GM23338 (cell line): ENCODE data around the gene KRT79. TPM values are rescaled to one million over a fixed set of nuclear protein-coding genes. Genes with fewer than 3 reads are reported as not detected.

Experiments used
- ATAC-seq: fragments of 200-7000 bp; cut with Tn5 transposase; 3 replicates; pipeline ENCODE4 v1.9.1; 2020
- DNase-seq: peaks from one replicate; pipeline ENCODE4 v3.0.0-alpha.2; 2015; ENCODE audit warnings: low spot score
- H2AFZ ChIP-seq: fragments of 200-600 bp; sonication (generic); 2 replicates; pipeline ENCODE4 v1.8.0; 2016; ENCODE audit warnings: antibody characterized with exemption, mild to moderate bottlenecking, moderate library complexity
- H3F3A ChIP-seq: fragments of 200-600 bp; sonication (generic); replicated peaks from 2 replicates; pipeline ENCODE4 v1.8.0; 2017; ENCODE audit warnings: antibody characterized with exemption, mixed run types, low read depth
- H3K27ac ChIP-seq: fragments of 200-600 bp; sonication (generic); 2 replicates; pipeline ENCODE4 v1.6.1; 2016; ENCODE audit warnings: low read depth
- H3K27me3 ChIP-seq: fragments of 200-600 bp; sonication (generic); 2 replicates; pipeline ENCODE4 v1.8.0; 2016; ENCODE audit warnings: mild to moderate bottlenecking, mixed run types, moderate library complexity; ENCODE audit not compliant: insufficient read depth
- H3K36me3 ChIP-seq: fragments of 200-600 bp; sonication (generic); 2 replicates; pipeline ENCODE4 v1.8.0; 2016; ENCODE audit warnings: mild to moderate bottlenecking; ENCODE audit not compliant: insufficient read depth
- H3K4me1 ChIP-seq: fragments of 200-600 bp; sonication (generic); 2 replicates; pipeline ENCODE4 v1.8.0; 2016; ENCODE audit warnings: mild to moderate bottlenecking, moderate library complexity; ENCODE audit not compliant: insufficient read depth
- H3K4me2 ChIP-seq: fragments of 200-600 bp; sonication (generic); 2 replicates; pipeline ENCODE4 v1.7.1; 2017; ENCODE audit warnings: mixed run types
- H3K4me3 ChIP-seq: fragments of 200-600 bp; sonication (generic); 2 replicates; pipeline ENCODE4 v1.6.1; 2016; ENCODE audit warnings: mixed run types
- H3K79me2 ChIP-seq: fragments of 200-600 bp; sonication (generic); replicated peaks from 2 replicates; pipeline ENCODE4 v1.8.0; 2017; ENCODE audit warnings: mild to moderate bottlenecking; ENCODE audit not compliant: insufficient read depth
- H3K9me2 ChIP-seq: fragments of 200-600 bp; sonication (generic); 2 replicates; pipeline ENCODE4 v1.8.0; 2017; ENCODE audit not compliant: insufficient read depth
- H4K20me1 ChIP-seq: fragments of 200-600 bp; sonication (generic); replicated peaks from 2 replicates; pipeline ENCODE4 v1.8.0; 2017; ENCODE audit warnings: mild to moderate bottlenecking; ENCODE audit not compliant: insufficient read depth
- H3K27ac Mint-ChIP-seq: 2 replicates; pipeline ENCODE4 v1.8.0; 2020; ENCODE audit warnings: inconsistent platforms, mild to moderate bottlenecking, moderate library complexity, mixed read lengths
- H3K27me3 Mint-ChIP-seq: 3 replicates; pipeline ENCODE4 v1.8.0; 2022; ENCODE audit warnings: low read depth, mild to moderate bottlenecking, moderate library complexity, mixed read lengths, inconsistent platforms; ENCODE audit not compliant: insufficient read depth, poor library complexity
- H3K36me3 Mint-ChIP-seq: 3 replicates; pipeline ENCODE4 v1.8.0; 2021; ENCODE audit warnings: low read depth, mild to moderate bottlenecking, inconsistent platforms, moderate library complexity, mixed read lengths
- H3K4me1 Mint-ChIP-seq: 3 replicates; pipeline ENCODE4 v1.8.0; 2020; ENCODE audit warnings: mild to moderate bottlenecking, inconsistent platforms, mixed read lengths
- H3K4me3 Mint-ChIP-seq: 3 replicates; pipeline ENCODE4 v1.8.0; 2021; ENCODE audit warnings: moderate library complexity, mild to moderate bottlenecking, inconsistent platforms, mixed read lengths
- H3K9me3 Mint-ChIP-seq: 3 replicates; pipeline ENCODE4 v1.8.0; 2020; ENCODE audit warnings: moderate library complexity, mild to moderate bottlenecking, inconsistent platforms, mixed read lengths
- CREB1 ChIP-seq: fragments of 250-450 bp; sonication (Bioruptor Pico); IDR thresholded peaks from 2 replicates; pipeline ENCODE4 v1.5.0; 2020; ENCODE audit warnings: low read depth, mild to moderate bottlenecking, moderate library complexity
- EZH2 ChIP-seq: fragments of 200-600 bp; sonication (generic); IDR thresholded peaks from one replicate; pipeline ENCODE4 v1.8.0; 2017; ENCODE audit warnings: antibody characterized with exemption, mild to moderate bottlenecking, low read depth; ENCODE audit not compliant: unreplicated experiment
- EZH2phosphoT487 ChIP-seq: fragments of 200-600 bp; sonication (generic); IDR thresholded peaks from one replicate; pipeline ENCODE4 v1.8.1; 2018; ENCODE audit warnings: antibody characterized with exemption; ENCODE audit not compliant: unreplicated experiment
- JUNB ChIP-seq: IDR thresholded peaks from one replicate; pipeline ENCODE4 v1.6.1; 2016; ENCODE audit warnings: antibody characterized with exemption; ENCODE audit not compliant: unreplicated experiment
- NANOG ChIP-seq: IDR thresholded peaks from 2 replicates; pipeline ENCODE4 v1.6.1; 2016; ENCODE audit warnings: antibody characterized with exemption, borderline replicate concordance
- POLR2AphosphoS5 ChIP-seq: IDR thresholded peaks from 2 replicates; pipeline ENCODE4 v1.6.1; 2016; ENCODE audit warnings: antibody characterized with exemption, low read depth
- REST ChIP-seq: IDR thresholded peaks from one replicate; pipeline ENCODE4 v1.6.1; 2018; ENCODE audit warnings: antibody characterized with exemption; ENCODE audit not compliant: unreplicated experiment
- STAT1 ChIP-seq: IDR thresholded peaks from one replicate; pipeline ENCODE4 v1.6.1; 2016; ENCODE audit warnings: antibody characterized with exemption; ENCODE audit not compliant: unreplicated experiment
- ZNF114 ChIP-seq: fragments of 250-450 bp; sonication (Bioruptor Pico); IDR thresholded peaks from 2 replicates; pipeline ENCODE4 v1.5.0; 2020; ENCODE audit warnings: mild to moderate bottlenecking, moderate library complexity
- ZNF331 ChIP-seq: fragments of 250-450 bp; sonication (Bioruptor Pico); IDR thresholded peaks from 2 replicates; pipeline ENCODE4 v1.5.0; 2020; ENCODE audit warnings: low read depth, mild to moderate bottlenecking, moderate library complexity
- polyA plus RNA-seq: library from polyadenylated mRNA; unstranded; fragments of >200 nt; fragmentation: Nextera tagmentation; extraction: Ambion mirVana; gene quantifications from 2 replicates; pipeline ENCODE4 v1.2.1, GENCODE V29; 2016
- total RNA-seq: library from RNA; depleted of rRNA; stranded (reverse); fragments of >200 nt; shearing (Covaris generic); gene quantifications from 2 replicates; pipeline ENCODE4 v1.2.3, GENCODE V29; 2014
- TF ChIP-seq, protein P1 (sequence below): fragments of 250-450 bp; sonication (Bioruptor Pico); IDR thresholded peaks from 2 replicates; pipeline ENCODE4 v1.5.0; 2020; ENCODE audit warnings: mild to moderate bottlenecking, moderate library complexity
- TF ChIP-seq, protein P2 (sequence below), 2 experiments: fragments of 200-600 bp in 1 of 2; sonication (generic) in 1 of 2; conservative IDR thresholded peaks; 2 replicates each; pipeline versions ENCODE4 v1.5.1 to v1.6.1; 2016 to 2017; ENCODE audit warnings: antibody characterized with exemption in 2 of 2, low read depth in 2 of 2, mild to moderate bottlenecking in 2 of 2, moderate library complexity in 1 of 2
- TF ChIP-seq, protein P3 (sequence below): IDR thresholded peaks from 2 replicates; pipeline ENCODE4 v1.6.1; 2016; ENCODE audit warnings: antibody characterized with exemption

The KRT79 gene
- total and polyA plus RNA-seq, 2 experiments from 2014 or later = 0.21 TPM; not detected in 1

DNA sequence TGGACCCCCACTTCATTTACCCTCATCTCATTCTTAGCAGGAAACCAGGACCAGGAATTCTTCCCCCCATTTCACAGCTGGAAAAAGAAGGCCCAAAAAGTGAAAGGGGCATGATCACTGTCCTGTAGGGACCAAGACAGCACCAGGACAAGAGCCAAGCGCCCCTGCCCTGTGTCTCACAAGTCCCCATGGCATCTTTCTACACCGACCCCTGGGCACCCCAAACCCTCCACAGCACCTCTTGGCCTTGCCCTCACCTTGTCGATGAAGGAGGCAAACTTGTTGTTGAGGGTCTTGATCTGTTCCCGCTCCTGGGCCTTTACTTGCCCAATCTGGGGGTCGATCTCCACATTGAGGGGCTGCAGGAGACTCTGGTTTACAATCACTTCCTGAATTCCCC, 57.7 kb downstream of the KRT79 start:
- H3K9me2 ChIP-seq = no peaks in the 10 kb centered on the region
- no peak for ATAC-seq
- H3K4me3 ChIP-seq = no peak overlapping the region
- no peak overlapping the region for H3K4me3 Mint-ChIP-seq
- no peak for DNase-seq
- H3F3A ChIP-seq = no peaks in the 10 kb centered on the region
- no peak overlapping the region for H3K27ac Mint-ChIP-seq
- H3K27ac ChIP-seq = no peak overlapping the region
- H3K9me3 Mint-ChIP-seq = no peaks in the 10 kb centered on the region
- no peak overlapping the region for H3K4me2 ChIP-seq
- H3K27me3 Mint-ChIP-seq = peaks cover 2% of the 10 kb centered on the region
- H3K4me1 Mint-ChIP-seq = no peaks in the 10 kb centered on the region; the same call in 2 of the 3 replicates
- H3K4me1 ChIP-seq = no peaks in the 10 kb centered on the region
- no peaks in the 10 kb centered on the region for H3K79me2 ChIP-seq
- TF ChIP-seq CREB1 (CRISPR knock-in tag) (no peak), POLR2AphosphoS5 (no peak), ZNF114 (no peak), REST (no peak), NANOG (no peak), JUNB (no peak), STAT1 (no peak), EZH2phosphoT487 (no peak), EZH2 (no peak), ZNF331 (CRISPR knock-in tag) (no peak)
- TF ChIP-seq, protein P1, sequence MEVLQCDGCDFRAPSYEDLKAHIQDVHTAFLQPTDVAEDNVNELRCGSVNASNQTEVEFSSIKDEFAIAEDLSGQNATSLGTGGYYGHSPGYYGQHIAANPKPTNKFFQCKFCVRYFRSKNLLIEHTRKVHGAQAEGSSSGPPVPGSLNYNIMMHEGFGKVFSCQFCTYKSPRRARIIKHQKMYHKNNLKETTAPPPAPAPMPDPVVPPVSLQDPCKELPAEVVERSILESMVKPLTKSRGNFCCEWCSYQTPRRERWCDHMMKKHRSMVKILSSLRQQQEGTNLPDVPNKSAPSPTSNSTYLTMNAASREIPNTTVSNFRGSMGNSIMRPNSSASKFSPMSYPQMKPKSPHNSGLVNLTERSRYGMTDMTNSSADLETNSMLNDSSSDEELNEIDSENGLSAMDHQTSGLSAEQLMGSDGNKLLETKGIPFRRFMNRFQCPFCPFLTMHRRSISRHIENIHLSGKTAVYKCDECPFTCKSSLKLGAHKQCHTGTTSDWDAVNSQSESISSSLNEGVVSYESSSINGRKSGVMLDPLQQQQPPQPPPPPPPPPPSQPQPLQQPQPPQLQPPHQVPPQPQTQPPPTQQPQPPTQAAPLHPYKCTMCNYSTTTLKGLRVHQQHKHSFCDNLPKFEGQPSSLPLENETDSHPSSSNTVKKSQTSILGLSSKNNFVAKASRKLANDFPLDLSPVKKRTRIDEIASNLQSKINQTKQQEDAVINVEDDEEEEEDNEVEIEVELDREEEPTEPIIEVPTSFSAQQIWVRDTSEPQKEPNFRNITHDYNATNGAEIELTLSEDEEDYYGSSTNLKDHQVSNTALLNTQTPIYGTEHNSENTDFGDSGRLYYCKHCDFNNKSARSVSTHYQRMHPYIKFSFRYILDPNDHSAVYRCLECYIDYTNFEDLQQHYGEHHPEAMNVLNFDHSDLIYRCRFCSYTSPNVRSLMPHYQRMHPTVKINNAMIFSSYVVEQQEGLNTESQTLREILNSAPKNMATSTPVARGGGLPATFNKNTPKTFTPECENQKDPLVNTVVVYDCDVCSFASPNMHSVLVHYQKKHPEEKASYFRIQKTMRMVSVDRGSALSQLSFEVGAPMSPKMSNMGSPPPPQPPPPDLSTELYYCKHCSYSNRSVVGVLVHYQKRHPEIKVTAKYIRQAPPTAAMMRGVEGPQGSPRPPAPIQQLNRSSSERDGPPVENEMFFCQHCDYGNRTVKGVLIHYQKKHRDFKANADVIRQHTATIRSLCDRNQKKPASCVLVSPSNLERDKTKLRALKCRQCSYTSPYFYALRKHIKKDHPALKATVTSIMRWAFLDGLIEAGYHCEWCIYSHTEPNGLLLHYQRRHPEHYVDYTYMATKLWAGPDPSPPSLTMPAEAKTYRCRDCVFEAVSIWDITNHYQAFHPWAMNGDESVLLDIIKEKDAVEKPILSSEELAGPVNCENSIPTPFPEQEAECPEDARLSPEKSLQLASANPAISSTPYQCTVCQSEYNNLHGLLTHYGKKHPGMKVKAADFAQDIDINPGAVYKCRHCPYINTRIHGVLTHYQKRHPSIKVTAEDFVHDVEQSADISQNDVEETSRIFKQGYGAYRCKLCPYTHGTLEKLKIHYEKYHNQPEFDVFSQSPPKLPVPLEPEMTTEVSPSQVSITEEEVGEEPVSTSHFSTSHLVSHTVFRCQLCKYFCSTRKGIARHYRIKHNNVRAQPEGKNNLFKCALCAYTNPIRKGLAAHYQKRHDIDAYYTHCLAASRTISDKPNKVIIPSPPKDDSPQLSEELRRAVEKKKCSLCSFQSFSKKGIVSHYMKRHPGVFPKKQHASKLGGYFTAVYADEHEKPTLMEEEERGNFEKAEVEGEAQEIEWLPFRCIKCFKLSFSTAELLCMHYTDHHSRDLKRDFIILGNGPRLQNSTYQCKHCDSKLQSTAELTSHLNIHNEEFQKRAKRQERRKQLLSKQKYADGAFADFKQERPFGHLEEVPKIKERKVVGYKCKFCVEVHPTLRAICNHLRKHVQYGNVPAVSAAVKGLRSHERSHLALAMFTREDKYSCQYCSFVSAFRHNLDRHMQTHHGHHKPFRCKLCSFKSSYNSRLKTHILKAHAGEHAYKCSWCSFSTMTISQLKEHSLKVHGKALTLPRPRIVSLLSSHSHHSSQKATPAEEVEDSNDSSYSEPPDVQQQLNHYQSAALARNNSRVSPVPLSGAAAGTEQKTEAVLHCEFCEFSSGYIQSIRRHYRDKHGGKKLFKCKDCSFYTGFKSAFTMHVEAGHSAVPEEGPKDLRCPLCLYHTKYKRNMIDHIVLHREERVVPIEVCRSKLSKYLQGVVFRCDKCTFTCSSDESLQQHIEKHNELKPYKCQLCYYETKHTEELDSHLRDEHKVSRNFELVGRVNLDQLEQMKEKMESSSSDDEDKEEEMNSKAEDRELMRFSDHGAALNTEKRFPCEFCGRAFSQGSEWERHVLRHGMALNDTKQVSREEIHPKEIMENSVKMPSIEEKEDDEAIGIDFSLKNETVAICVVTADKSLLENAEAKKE (CRISPR knock-in tag) = no peak
- TF ChIP-seq, protein P2, sequence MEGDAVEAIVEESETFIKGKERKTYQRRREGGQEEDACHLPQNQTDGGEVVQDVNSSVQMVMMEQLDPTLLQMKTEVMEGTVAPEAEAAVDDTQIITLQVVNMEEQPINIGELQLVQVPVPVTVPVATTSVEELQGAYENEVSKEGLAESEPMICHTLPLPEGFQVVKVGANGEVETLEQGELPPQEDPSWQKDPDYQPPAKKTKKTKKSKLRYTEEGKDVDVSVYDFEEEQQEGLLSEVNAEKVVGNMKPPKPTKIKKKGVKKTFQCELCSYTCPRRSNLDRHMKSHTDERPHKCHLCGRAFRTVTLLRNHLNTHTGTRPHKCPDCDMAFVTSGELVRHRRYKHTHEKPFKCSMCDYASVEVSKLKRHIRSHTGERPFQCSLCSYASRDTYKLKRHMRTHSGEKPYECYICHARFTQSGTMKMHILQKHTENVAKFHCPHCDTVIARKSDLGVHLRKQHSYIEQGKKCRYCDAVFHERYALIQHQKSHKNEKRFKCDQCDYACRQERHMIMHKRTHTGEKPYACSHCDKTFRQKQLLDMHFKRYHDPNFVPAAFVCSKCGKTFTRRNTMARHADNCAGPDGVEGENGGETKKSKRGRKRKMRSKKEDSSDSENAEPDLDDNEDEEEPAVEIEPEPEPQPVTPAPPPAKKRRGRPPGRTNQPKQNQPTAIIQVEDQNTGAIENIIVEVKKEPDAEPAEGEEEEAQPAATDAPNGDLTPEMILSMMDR (conservative IDR thresholded peaks at IDR 0.05; ENCODE audit: low read depth in 2 of 2) = no peak
- TF ChIP-seq, protein P3, sequence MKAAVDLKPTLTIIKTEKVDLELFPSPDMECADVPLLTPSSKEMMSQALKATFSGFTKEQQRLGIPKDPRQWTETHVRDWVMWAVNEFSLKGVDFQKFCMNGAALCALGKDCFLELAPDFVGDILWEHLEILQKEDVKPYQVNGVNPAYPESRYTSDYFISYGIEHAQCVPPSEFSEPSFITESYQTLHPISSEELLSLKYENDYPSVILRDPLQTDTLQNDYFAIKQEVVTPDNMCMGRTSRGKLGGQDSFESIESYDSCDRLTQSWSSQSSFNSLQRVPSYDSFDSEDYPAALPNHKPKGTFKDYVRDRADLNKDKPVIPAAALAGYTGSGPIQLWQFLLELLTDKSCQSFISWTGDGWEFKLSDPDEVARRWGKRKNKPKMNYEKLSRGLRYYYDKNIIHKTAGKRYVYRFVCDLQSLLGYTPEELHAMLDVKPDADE = no peak
- H4K20me1 ChIP-seq = no peaks in the 10 kb centered on the region
- no peaks in the 10 kb centered on the region for H3K36me3 Mint-ChIP-seq
- H2AFZ ChIP-seq = no peak overlapping the region
- H3K27me3 ChIP-seq = no peaks in the 10 kb centered on the region
- no peaks in the 10 kb centered on the region for H3K36me3 ChIP-seq
